Right lobe of liver (tissue), 6 donors: ENCODE data around the gene MED25. TPM values are rescaled to one million over a fixed set of nuclear protein-coding genes. Genes with fewer than 3 reads are reported as not detected.

ENCODE experiments used
- ATAC-seq, 4 donors: fragments of 200-7000 bp; cut with Tn5 transposase; one replicate each; pipeline ENCODE4 v1.9.1; 2020; ENCODE audit warnings: mild to moderate bottlenecking in 4 of 4, moderate library complexity in 4 of 4
- DNase-seq, 3 donors: peaks; one replicate each; pipeline ENCODE4 v3.0.0-alpha.2; 2020
- H3K27ac ChIP-seq, 3 donors: fragments of 200-600 bp; one replicate each; pipeline ENCODE4 v1.8.0; 2022
- H3K27me3 ChIP-seq, 2 donors: fragments of 200-600 bp; one replicate each; pipeline ENCODE4 v1.8.0; 2022
- H3K36me3 ChIP-seq, 4 donors: fragments of 200-600 bp; sonication (generic) in 1 of 4; one replicate each; pipeline versions ENCODE4 v1.5.1 to v1.8.0; 2017 to 2022; ENCODE audit warnings: control low read depth in 1 of 4
- H3K4me1 ChIP-seq, 4 donors: fragments of 200-600 bp; sonication (generic) in 1 of 4; one replicate each; pipeline versions ENCODE4 v1.5.1 to v1.8.0; 2017 to 2022; ENCODE audit warnings: control low read depth in 1 of 4
- H3K4me3 ChIP-seq, 3 donors: fragments of 200-600 bp; one replicate each; pipeline ENCODE4 v1.8.0; 2022
- H3K9me3 ChIP-seq, 4 donors: fragments of 200-600 bp; sonication (generic) in 1 of 4; one replicate each; pipeline versions ENCODE4 v1.5.1 to v1.8.0; 2017 to 2022; ENCODE audit warnings: control low read depth in 1 of 4
- POLR2A ChIP-seq: fragments of 450-650 bp; IDR thresholded peaks from one replicate; pipeline ENCODE4 v1.6.1; 2017; ENCODE audit warnings: antibody characterized with exemption, mild to moderate bottlenecking
- WGBS: methylation state at CpG from one replicate; pipeline ENCODE4 v1.1.6; 2018; ENCODE audit warnings: low coverage, low lambda C conversion rate; ENCODE audit not compliant: insufficient coverage; ENCODE audit errors: missing lambda C conversion rate; 5-methylcytosine and 5-hydroxymethylcytosine counted together
- intact Hi-C, 2 donors: fragments of 100-400 bp; cut with DNase I; formaldehyde crosslinking; loops; one replicate each; pipeline versions ENCODE4 v1.11.2 to v1.14.1; 2022
- total RNA-seq, 6 experiments: library from RNA; depleted of rRNA in 2 of 6; stranded (reverse); fragments of >200 nt in 2 of 6; fragmentation: NEBNext Ultra II Directional in 3 of 6; extraction: Animal tissue kit (Norgen Biotek cat#: 25700) in 3 of 6; gene quantifications; one replicate each; pipeline versions ENCODE4 v1.1.0 to v1.2.4, GENCODE V29; 2016 to 2023
- TF ChIP-seq, protein P1 (sequence below), 4 donors: fragments of 200-600 bp in 3 of 4; fragments of 450-650 bp in 1 of 4; IDR thresholded peaks; one replicate each; pipeline versions ENCODE4 v1.5.1 to v1.8.0; 2016 to 2022; ENCODE audit warnings: antibody characterized with exemption in 4 of 4, mild to moderate bottlenecking in 2 of 4
- donor health status: DM: no; HTN: yes; CAD: no.
- donor health status: DM: no; HTN: no; CAD: no.
- donor health status: DM: no; HTN: no; CAD: no.
- donor health status: DM: no; HTN: yes; CAD: no.
- donor health status: DM: no; HTN: yes; CAD: no.

The MED25 gene
- total RNA-seq, 6 experiments from 2014 or later: 9.9 to 16.3 (median 11.8) TPM

DNA sequence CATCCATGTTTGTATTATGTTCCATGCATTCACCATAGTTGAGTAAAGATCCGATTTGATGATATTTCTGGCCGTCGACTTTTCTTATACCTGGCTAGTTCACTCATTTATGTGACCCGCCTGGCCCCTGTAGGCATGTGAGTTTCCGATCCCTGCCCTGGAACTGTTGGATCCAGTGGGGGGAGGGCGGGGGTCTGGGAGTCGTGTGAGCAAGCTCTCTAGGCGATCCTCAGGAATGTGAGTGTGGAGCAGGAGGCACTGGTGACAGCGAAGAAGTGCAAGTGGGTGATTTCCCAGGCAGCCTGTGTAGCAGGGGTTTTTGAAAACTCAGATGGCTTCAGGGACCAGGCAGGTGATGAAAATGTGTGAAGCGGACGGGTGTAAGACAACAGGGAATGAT, 22.2 kb downstream of the MED25 start:
- H3K9me3 ChIP-seq: no peaks in the 10 kb centered on the region
- H3K36me3 ChIP-seq: peaks cover 0 to 19% (median 6%) of the 10 kb centered on the region in 4 donors
- no peak overlapping the region for H3K4me3 ChIP-seq
- 88% methylated on average over 11 of the region's 11 CpGs for WGBS
- ATAC-seq (no peak), DNase-seq (no peak)
- no peaks in the 10 kb centered on the region for H3K4me1 ChIP-seq
- no peak overlapping the region for H3K27ac ChIP-seq
- TF ChIP-seq POLR2A: no peak
- TF ChIP-seq, protein P1, sequence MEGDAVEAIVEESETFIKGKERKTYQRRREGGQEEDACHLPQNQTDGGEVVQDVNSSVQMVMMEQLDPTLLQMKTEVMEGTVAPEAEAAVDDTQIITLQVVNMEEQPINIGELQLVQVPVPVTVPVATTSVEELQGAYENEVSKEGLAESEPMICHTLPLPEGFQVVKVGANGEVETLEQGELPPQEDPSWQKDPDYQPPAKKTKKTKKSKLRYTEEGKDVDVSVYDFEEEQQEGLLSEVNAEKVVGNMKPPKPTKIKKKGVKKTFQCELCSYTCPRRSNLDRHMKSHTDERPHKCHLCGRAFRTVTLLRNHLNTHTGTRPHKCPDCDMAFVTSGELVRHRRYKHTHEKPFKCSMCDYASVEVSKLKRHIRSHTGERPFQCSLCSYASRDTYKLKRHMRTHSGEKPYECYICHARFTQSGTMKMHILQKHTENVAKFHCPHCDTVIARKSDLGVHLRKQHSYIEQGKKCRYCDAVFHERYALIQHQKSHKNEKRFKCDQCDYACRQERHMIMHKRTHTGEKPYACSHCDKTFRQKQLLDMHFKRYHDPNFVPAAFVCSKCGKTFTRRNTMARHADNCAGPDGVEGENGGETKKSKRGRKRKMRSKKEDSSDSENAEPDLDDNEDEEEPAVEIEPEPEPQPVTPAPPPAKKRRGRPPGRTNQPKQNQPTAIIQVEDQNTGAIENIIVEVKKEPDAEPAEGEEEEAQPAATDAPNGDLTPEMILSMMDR (IDR thresholded peaks at IDR 0.05): no peak
- no peaks in the 10 kb centered on the region for H3K27me3 ChIP-seq
- intact Hi-C loops: no loop called here

DNA sequence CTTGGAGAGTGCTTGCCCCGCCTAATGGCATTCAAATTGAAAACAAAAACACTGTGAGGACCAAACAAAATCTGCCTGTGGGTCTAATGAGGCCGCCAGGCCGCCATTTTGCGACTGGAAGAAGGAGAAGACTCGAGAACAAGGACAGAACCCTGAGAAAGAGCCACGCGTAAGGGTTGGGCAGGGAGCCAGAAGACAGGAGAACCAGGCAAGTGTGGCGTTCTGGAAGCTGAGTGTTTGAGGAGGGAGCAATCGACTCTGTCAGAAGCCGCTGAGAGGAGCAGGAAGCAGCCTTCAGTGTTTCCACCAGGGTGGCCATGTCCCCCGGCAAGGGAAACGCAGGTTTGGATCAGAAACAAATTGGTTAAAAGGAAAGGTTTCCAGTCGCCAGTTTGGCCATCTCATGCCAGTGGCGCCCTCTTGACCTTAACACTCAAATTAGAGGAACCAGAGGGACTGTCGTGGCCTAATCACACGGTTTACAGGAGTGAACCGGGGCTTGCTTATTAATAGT, 22.7 kb downstream of the MED25 start:
- Histone ChIP-seq H3K27me3 (no peaks in the 10 kb centered on the region), H3K4me1 (no peaks in the 10 kb centered on the region), H3K9me3 (no peaks in the 10 kb centered on the region), H3K36me3 (peaks cover 0 to 18% (median 6%) of the 10 kb centered on the region in 4 donors), H3K27ac (no peak overlapping the region), H3K4me3 (no peak overlapping the region)
- intact Hi-C loops: no loop called here
- DNase-seq (peak in 1 of 3 donors; percentile 42), ATAC-seq (no peak)
- WGBS: 93% methylated on average over 15 of the region's 17 CpGs
- no peak for TF ChIP-seq POLR2A
- TF ChIP-seq, protein P1 (IDR thresholded peaks at IDR 0.05): no peak

DNA sequence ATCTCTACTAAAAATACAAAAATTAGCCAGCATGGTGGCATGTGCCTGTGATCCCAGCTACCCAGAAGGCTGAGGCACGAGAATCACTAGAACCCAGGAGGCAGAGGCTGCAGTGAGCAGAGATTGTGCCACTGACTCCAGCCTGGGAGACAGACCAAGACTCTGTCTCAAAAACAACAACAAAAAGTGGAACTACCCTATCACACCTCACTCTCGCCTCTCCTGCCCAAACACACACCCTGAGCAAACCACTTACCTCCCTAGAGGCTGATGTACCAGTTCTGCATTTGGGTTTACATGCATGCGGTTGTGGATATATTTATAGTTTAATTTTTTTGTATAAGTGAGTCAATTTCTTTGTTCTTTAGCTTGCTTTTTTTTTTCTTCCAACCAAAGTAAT, 25.2 kb downstream of the MED25 start:
- peaks cover 0 to 13% (median 5%) of the 10 kb centered on the region in 4 donors for H3K36me3 ChIP-seq
- WGBS: 100% methylated on average over 1 of the region's 3 CpGs
- H3K4me1 ChIP-seq: no peaks in the 10 kb centered on the region
- no peaks in the 10 kb centered on the region for H3K9me3 ChIP-seq
- TF ChIP-seq, protein P1 (IDR thresholded peaks at IDR 0.05): no peak
- no peak for TF ChIP-seq POLR2A
- ATAC-seq (no peak), DNase-seq (no peak)
- no peaks in the 10 kb centered on the region for H3K27me3 ChIP-seq
- H3K4me3 ChIP-seq: no peak overlapping the region
- no peak overlapping the region for H3K27ac ChIP-seq
- intact Hi-C loops: no loop called here

DNA sequence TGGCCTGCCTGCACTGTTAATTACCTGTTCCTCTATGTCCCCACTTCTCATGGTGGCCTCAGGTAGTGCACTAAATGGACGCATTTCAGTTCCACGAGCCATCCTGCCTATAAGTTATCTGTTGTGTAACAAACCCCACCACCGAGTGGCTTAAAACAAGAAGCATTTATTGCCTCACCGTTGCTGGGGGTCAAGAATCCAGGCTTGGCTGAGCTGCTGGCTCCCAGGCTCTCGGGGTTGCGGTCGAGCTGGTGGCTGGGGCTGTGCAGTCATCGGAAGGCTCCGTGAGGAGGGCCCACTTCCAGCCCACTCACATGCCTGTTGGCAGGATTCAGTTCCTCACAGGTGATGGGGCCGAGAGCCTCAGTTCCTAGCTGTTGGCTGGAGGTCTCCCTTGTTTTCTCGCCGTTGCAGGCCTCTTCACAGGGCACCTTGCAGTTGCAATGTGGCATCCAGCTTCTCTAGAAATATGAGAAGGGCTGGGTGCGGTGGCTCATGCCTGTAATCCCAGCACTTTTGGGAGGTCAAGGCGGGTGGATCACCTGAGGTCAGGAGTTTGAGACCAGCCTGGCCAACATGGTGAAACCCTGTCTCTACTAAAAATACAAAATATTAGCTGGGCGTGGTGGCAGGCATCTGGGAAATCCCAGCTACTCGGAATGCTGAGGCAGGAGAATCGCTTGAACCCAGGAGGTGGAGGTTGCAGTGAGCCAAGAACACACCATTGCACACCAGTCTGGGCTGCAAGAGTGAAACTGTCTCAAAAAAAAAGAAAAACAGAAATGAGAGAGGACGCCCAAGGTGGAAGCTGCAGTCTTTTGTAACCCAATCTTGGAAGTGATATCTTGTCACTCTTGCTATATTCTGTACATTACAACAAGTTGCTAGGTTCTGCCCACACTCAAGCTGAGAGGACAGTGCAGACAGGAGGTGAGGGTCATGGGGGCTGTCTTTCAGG, 26.3 kb downstream of the MED25 start:
- no peaks in the 10 kb centered on the region for H3K4me1 ChIP-seq
- TF ChIP-seq POLR2A: no peak
- TF ChIP-seq, protein P1 (IDR thresholded peaks at IDR 0.05): no peak
- 70% methylated on average over 10 of the region's 18 CpGs for WGBS
- H3K36me3 ChIP-seq: peaks cover 0 to 6% (median 3%) of the 10 kb centered on the region in 4 donors
- no peak for DNase-seq
- H3K27ac ChIP-seq: no peak overlapping the region
- no peak overlapping the region for H3K4me3 ChIP-seq
- intact Hi-C loops: no loop called here
- H3K9me3 ChIP-seq: no peaks in the 10 kb centered on the region
- H3K27me3 ChIP-seq: no peaks in the 10 kb centered on the region
- no peak for ATAC-seq
